ENCODE measurements around the gene RUVBL2.

RUVBL2 gene

GRCh38 chr19:48993175-48994034 is at the start of gene RUVBL2, which contains the start of gene GYS1:
Gene RUVBL2, plus strand, starts transcription at chr19:48993887. Its CDS starts 25 bp downstream, at chr19:48993912.
Gene GYS1, minus strand, starts transcription at chr19:48993309. Its CDS starts 197 bp downstream, at chr19:48993112.
- DNase-seq (ENCODE audit: low spot score) = peak; percentile 100

GRCh38 chr19:48945415-48945814 is 48.3 kb upstream of the RUVBL2 start:
- no peak for DNase-seq (ENCODE audit: low spot score)

GRCh38 chr19:48945817-48946216 is 47.9 kb upstream of the RUVBL2 start:
- DNase-seq (ENCODE audit: low spot score) = no peak

- no peak for DNase-seq (ENCODE audit: low spot score)
Measured at GRCh38 chr19:48946463-48947257, 47.0 kb upstream of the RUVBL2 start.

DNA sequence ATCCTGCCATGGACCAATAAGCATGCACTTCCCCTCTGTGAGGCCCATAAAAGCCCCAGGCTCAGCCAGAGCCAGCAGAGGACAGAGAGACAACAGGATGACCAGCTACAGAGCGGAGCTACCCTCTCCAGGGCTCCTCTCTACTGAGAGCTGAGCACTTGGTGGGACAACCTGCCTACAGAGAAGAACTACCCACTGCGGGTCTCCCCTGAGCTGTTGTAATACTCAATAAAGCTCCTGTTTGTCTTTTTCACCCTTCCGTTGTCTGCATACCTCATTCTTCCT is 46.5 kb upstream of the RUVBL2 start:
- no peak for DNase-seq (ENCODE audit: low spot score)

DNA sequence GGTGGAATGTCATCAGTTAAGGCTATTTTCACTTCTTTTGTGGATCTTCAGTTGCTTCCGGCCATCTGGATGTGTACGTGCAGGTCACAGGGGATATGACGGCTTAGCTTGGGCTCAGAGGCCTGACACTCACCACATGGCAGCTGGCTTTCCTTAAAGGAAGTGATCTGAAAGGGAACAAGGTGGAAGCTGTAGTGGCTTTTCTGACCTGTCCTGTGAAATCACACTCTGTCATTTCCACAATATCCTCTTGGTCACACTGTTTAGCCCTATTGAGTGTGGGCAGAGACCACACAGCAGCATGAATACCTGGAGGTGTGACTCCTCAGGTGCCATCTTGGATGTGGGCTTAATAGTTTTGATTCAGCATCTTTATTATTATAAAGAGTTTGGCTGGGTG is 43.5 kb upstream of the RUVBL2 start:
- no peak for DNase-seq (ENCODE audit: low spot score)

- no peak for DNase-seq (ENCODE audit: low spot score)
Measured at GRCh38 chr19:48950830-48951519, 42.7 kb upstream of the RUVBL2 start.

- DNase-seq (ENCODE audit: low spot score) = no peak
Measured at GRCh38 chr19:48953141-48953540, 40.5 kb upstream of the RUVBL2 start.

DNA sequence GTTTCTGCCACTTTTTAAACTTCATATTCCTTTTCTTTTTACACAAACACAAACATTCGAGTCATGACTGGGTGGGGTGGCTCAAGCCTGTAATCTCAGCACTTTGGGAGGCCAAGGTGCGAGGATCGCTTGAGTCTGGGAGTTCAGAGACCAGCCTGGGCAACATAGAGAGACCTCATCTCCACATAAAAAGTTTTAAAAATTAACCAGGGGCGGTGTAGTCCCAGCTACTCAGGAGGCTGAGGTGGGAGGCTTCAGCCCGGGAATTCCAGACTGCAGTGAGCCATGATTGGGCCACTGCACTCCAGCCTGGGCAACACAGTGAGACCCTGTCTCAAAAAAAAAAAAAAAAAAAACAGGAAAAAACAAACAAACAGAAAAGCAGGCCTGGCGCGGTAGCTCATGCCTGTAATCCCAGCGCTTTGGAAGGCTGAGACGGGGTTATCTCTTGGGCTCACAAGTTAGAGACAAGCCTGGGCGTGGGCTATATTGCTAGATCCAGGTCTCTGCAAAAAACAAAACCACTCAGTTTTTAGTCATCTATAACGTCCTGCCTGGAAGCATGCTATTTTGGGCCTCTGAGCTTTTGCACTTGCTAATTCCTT is 39.6 kb upstream of the RUVBL2 start:
- DNase-seq (ENCODE audit: low spot score) = no peak

GRCh38 chr19:48954595-48955307 is 38.9 kb upstream of the RUVBL2 start, which contains the start of gene BAX:
Gene BAX, plus strand, starts transcription at chr19:48954875. Its CDS starts 54 bp downstream, at chr19:48954929.
- peak; percentile 87 for DNase-seq (ENCODE audit: low spot score)

- DNase-seq (ENCODE audit: low spot score) = no peak
Measured at GRCh38 chr19:48955308-48955958, 38.3 kb upstream of the RUVBL2 start.

DNA sequence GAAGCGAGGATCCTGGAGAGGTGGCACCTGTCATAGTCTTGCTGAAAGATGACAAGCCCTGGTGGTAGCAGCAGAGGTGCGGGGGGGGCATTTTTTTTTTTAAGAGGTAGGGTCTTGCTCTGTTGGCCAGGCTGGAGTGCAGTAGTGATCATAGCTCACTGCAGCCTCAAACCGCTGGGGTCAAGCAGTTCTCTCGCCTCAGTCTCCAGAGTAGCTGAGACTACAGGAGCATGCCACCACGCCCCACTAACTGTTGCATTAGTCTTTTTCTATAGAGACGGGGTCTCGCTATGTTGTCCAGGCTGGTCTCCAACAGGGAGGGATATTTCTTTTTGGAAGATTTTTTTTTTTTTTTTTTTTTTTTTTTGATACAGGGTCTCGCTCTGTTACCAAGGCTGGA is 35.7 kb upstream of the RUVBL2 start:
- no peak for DNase-seq (ENCODE audit: low spot score)

DNA sequence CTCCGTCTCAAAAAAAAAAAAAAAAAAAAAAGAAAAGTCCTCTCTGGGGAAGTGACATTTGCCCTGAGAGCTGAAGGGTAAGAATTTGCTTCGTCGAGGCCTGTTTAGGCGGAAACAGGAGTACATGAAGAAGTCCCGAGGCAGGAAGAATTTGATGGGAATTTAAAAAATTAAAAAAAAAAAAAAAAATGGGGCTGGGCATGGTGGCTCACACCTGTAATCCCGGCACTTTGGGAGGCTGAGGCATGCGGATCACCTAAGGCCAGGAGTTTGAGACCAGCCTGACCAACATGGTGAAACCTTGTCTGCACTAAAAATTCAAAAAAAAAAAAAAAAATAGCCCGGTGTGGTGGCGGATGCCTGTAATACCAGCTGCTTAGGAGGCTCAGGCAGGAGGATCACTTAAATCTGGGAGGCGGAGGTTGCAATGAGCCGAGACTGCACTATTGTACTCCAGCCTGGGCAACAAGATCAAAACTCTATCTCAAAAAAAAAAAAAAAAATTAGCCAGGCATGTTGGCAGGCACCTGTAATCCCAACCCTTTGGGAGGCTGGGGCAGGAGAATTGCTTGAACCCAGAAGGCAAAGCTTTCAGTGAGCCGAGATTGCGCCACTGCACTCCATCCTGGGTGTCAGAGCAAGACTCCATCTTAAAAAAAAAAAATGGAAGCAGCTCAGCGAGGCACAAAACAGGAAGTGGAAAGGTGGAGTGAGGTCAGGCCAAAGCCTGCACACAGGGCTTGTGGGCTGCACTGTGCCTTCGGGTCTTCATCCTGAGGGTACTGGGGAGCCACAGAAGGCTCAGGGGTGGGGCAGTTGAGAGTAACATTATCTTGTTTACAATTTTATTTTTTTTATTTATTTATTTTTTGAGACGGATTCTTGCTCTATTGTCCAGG is 34.1 kb upstream of the RUVBL2 start:
- DNase-seq (ENCODE audit: low spot score) = no peak

- DNase-seq (ENCODE audit: low spot score) = no peak
Measured at GRCh38 chr19:48961051-48961649, 32.5 kb upstream of the RUVBL2 start.

DNA sequence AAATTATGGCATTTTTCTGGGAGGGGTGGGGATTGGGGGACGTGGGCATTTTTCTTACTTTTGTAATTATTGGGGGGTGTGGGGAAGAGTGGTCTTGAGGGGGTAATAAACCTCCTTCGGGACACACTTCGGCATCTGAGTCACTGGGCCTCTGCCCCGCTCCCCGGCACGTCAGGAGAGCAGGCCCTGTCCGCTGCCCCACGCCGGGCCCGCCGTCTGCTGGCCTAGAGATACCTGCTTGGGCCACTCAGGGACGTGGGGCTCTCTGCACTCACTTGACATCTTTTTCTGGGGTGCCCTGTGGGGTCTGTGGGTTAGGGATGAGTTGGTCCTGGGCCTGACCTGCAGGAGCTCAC is 32.0 kb upstream of the RUVBL2 start:
- no peak for DNase-seq (ENCODE audit: low spot score)

DNA sequence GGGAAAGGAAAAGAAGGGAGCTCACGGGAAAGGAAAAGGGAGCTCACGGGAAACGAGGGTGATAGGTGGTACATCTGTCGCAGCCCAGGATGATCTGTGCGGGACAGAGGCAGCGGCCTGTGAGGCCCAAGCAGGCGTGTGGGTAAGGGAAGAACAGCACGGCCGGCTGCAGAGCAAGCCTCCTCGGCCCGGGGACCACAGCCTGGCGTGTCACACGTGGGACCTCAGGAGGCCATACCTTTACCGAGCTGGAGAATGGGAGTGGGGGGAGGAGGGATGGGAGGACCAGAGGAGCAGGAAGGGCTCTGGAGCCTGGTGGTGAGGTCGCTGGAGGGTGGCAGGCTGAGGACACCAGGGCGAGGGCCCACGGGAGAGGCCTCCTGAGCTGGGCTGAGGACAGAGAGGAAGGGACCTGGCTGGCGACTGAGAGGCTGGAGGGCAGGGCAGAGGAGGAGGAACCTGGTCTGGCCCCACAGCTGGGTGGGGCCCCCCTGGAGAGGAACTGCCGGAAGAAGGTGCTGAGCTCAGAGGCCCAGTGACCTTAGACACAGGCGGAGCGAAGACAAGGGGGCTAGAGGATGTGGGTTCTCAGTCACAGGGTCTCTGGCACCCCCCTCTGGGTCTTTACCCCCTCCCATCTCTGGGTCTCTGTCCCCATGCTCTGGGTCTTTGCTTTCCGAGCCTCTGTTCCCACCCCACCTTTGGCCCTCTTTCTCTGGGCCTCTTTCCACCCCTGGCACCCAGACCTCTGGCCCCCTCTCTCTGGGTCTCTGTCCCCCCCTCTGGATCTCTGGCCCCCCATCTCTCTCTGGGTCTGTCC is 31.4 kb upstream of the RUVBL2 start:
- DNase-seq (ENCODE audit: low spot score) = peak; percentile 36

GRCh38 chr19:48962849-48963165 is 30.9 kb upstream of the RUVBL2 start:
- DNase-seq (ENCODE audit: low spot score) = no peak

- DNase-seq (ENCODE audit: low spot score) = peak; percentile 51
Measured at GRCh38 chr19:48963371-48964204, 30.1 kb upstream of the RUVBL2 start.
